HG02623 (cell line): Measurements from ENCODE around the gene DCLRE1A.
"Not testable (repeated sequence)": the region's sequence is repeated elsewhere in the genome, so short reads cannot be mapped to it uniquely, and the experiment has no call there.

Experiments
- ATAC-seq: cut with Tn5 transposase; IDR thresholded peaks from one replicate; pipeline ENCODE4 v1.9.1; 2021; ENCODE audit warnings: moderate library complexity; ENCODE audit not compliant: unreplicated experiment

The DCLRE1A gene

DNA sequence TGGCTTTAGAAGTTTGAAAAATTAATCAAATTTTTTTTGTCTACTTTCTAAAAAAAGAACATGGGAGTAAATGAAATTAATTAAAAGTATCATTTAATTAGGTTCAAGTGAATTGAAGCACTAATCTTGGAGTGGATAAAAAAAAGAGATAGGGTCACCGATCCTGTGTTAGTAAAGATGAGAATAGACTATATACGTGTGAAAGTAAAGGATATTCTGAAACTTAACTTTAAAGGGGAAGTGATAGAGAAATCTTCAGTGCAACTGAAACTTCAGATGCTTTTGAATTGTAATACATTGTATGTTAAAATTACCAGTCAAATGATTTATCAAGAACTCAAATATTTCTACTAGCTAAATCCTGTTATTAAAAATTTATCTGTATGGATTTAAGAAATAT lies 5.4 kb upstream of the DCLRE1A start:
- peak; percentile 32 for ATAC-seq

DNA sequence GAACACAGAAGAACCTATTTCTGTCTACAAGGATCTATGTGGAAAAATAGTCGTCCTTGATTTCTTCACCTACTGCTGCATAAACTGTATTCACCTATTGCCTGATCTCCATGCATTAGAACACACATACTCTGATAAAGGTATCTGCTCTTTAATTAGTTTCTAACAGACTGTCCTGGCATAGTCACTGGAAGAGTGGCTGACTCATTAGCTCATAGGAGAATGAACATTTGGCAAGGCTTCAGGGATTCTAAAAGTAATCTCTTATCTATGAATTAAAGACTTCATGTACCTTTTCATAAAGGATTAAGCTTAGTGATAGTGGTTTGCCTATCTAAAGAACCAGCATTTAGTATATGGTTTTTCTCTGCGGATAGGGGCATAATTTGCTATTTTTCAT lies 4.7 kb upstream of the DCLRE1A start:
- ATAC-seq = no peak

DNA sequence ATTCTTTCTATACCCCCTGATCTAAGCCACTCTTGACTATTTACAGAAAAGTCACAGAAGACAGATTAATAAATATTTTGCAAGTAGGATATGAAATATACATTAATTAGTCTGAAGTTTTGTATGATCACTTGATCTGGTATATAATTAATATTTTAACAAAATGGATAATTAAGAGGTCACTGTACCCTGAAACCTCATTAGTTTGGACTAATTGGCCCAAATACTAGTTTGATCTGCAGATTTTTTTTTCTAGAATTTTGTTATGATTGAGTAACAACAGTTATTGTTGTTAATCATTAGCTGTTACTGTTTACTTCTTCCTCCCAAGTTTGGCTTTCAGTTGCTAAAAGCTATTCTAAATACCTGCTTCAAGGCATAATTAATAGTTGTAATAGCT lies 3.3 kb upstream of the DCLRE1A start:
- ATAC-seq = no peak

DNA sequence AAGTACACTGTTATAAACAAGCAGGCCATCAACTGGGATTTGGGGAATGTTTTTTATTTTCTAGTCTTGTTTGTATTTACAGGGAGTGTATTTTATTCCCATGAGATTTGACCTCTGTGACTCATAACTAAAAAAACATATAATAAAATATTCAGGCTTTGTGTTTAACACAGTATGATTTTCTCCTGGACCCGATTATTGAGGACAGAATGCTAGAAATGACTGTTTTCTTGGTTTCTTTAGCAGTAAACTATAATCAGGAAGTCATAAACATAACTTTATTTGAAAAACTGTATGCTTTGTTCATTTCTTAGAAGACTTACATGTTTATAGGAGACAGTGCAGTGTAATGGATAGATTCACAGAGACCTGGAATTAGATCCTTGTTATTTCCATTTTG lies 2.7 kb upstream of the DCLRE1A start:
- ATAC-seq = no peak

DNA sequence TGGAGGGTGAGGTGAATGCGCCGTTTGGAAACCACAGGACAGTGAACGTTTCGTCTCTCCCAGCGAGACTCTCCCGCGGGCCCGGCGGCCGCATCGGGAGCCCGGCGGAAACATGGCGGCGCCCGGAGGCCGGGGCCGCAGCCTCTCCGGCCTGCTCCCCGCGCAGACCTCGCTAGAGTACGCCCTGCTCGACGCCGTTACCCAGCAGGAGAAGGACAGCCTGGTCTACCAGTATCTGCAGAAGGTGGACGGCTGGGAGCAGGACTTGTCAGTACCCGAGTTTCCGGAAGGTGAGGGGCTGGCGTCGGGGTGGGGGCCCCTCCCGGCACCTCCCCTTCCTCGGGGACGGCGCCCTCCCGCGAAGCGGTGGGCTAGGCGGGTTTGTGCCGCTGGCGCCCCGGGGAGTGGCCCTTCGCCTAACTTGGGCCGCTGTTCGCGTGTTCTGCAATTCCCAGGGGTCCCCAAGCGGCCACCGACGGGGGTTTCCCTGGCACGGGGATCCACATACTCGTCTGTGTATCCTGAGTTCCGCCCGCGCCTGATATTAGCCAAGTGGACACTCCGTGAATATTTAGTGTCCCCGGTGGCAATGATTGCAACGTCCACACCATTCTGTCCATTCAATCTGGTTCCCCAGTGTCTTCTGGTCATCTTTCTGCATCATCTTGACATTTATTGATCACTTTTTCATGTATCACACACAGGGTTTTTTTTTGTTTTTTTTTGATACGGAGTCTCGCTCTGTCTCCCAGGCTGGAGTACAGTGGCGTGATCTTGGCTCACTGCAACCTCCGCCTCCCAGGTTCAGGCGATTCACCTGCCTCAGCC lies 1.1 kb upstream of the DCLRE1A start:
- peak; percentile 28 for ATAC-seq

DNA sequence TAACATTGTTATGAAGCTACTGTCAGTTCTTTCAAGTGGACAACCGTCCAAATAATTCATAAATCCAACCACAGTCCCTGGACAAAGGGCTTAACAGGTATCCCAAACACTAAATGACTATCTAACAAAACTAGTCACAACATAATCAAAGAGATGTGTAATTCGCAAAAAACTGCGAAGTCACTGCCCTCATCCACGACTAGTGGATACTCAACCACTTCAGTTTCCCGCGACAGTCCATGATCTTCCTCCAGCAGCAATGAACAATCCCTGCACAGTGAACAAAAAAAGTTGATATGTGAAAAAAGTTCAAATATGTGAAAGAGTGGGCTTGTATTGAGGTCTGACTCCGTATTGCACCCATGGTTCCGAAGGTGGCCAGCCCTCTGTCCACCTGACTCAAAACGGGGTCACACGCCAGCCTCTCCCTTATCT lies 287 bp downstream of the DCLRE1A start:
- no peak for ATAC-seq

DNA sequence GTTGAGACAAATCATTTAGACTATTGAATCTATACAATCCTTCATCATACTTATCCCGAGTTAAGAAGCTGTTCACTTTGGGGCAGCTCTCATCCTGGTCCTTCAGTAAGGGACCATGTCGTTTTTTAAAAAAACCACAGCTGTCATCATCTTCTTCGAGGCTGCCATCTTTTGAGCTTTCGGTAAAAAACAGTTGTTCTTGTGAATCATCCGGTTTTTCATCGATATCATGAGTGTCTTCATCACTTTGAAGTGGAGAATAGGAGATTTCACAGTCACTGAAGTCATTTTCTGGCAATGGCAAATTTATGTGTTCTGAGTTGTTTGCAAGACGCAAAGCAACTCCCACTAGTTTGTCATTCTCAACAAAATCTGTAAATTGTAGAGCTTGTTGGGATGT lies 3.9 kb downstream of the DCLRE1A start:
- no peak for ATAC-seq

DNA sequence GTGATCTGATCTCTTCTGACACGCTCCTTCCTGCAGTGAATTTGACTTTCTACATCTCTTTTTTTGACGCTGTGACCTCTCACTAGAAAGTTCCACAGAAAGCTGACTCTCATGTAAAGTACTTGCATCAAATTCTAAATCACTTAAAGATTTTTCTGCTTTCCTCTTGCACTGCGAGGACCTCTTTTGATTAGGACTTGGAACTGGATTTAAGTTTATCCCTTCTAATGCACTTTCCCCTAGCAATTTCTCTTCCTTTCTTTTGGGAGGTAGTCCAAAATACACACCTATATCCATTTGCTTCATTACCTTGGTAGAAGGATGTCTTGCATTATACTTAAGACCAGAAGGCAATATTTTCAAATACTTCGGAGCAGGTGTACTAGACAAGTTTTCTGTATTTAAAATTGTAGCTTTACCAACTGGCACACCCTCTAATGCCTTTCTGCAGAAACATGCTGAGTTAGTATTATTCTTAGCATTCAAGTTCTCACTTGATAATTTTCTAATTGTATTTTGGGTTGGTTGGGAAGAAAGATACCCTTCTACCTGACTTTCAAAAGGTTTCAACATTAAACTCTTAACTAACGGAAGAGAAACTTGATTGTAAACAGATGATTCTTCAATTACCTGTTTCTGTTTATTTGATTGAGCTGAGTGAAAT lies 4.6 kb downstream of the DCLRE1A start:
- ATAC-seq = no peak

DNA sequence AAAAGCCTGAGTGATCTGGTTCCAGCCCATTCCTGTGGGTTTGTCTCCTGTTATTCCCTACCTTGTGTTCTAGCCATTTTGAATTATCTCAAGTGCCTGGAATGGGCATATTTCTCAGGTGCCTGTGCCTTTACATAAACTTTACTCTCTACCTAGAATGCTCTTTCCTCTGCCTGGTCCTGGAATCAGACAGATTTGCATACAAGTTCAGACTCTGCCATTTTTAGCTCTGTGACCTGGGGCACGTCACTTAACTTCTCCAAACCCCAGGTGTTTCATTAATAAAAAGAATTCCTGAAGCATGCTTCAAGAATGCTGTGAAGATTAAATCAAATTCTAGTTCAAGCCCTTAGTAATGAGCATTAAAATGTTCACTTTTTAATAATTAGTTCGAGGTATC lies 7.8 kb downstream of the DCLRE1A start:
- ATAC-seq = no peak

DNA sequence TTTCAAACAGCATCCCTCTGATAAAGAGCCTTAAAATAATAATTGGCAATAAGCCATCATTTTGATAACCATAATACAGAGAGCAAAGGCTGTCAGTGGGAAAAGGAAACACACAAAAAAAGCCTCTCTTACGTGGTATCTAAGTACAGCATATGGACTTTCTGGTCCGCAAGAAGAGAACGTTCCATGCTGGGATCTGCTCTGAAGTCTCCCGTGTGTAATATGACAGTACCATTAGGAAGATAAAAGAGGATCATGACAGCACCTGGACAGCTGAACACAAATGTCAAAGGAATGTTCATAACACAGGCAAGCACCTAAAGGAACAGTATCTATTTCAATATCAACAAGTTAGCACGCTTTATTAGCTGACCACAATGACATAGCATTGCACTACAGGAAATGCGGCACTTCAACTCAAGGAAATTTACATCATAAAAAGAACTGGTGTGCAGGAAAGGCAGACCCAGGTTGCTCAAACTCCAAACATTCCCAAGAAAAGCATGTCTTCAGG lies 9.9 kb downstream of the DCLRE1A start:
- ATAC-seq = no peak

DNA sequence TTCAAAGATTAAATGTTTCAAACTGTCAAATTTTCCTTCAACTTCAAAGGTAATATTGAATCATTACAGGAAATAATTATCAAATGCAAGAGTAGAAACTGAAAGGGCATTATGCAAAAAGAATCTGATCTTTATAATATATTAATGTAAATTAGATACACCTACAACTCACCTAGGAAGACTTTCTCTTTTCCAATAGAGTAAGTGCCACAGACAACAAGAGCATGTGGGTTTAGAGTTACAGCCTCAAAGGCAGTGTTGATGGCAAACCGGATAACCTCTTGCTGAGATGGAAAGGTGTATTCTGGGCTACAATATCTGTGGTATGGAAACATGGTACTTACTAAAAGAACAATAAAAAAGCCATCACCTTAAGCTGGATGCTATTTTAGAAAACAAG lies 11.7 kb downstream of the DCLRE1A start:
- no peak for ATAC-seq

DNA sequence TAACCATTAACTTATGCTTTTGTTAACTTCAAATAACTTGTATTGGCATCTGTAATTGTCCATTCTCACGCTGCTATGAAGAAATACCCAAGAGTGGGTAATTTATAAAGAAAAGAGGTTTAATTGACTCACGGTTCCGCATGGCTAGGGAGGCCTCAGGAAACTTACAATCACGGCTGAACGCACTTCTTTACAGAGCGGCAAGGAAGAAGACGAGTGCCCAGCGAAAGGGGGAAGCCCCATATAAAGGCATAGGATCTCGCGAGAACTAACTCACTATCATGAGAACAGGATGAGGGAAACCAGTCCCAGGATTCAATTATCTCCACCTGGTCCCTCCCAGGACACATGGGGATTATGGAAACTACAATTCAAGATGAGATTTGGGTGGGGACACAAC lies 25.3 kb downstream of the DCLRE1A start:
- ATAC-seq = not testable (repeated sequence)

DNA sequence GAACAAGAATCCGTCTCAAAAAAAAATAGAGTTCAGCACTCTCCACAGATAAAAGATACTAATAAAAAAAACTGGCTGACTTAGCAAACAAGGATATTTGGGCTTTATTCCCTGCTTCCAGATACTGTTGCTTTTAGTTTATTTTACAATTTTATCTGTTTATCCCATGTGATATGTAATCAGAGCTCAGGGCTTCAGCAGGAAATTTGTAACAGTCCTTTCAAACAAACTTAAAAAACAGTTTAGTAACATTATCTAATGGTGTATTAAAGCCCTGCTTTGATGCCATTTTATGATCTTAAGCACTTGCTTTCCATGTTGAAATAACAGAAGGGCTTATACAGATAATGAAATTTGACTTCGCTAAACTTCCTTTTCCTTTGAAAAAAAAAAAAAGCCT lies 28.1 kb downstream of the DCLRE1A start:
- ATAC-seq = no peak

DNA sequence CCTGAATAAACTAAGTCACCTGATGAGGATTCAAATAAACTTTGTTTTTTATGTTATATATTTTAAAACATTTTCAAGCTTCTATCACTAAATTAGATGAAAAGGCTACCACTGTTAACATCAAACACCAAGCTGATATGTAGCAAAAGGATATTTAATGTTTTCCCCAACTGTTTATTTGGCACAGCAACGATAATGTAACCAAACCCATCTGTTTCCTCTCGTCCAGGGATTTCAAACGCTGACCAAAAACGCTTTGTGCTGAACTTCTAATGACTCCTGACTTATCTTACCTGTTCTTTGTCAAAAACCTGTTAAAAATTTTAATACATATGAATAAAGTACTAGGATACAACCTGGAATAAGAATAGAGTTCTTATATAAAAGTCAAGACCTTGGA lies 30.5 kb downstream of the DCLRE1A start:
- ATAC-seq = no peak

DNA sequence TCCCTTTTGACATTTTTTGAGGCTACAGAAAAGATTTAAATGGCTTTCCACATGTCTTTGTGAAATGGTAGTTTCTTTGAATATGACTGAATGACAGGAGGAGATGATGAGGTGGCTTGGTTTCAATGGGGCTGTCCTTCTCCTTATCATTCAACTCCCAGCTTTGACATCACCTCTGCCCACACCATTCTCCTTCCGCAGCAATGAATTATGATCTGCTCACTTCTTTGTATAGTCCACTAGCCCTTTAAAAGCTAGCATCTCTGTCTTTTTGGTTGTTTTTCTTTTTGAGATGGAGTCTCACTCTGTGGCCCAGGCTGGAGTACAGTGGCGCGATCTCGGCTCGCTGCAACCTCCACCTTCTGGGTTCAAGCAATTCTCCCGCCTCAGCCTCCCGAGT lies 31.7 kb downstream of the DCLRE1A start:
- no peak for ATAC-seq

DNA sequence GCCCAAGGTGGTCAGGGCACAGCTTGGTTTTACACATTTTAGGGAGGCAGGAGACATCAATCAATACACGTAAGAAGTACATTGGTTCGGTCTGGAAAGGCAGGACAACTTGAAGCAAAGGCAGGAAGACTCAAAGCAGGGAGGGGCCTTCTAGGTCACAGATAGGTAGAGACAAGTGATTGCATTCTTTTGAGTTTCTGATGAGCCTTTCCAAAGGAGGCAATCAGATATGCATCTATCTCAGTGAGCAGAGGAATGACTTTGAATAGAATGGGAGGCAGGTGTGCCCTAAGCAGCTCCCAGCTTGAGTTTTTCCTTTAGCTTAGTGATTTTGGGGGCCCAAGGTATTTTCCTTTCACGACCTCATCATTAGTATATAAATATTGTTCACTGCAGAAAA lies 32.6 kb downstream of the DCLRE1A start:
- ATAC-seq = not testable (repeated sequence)

DNA sequence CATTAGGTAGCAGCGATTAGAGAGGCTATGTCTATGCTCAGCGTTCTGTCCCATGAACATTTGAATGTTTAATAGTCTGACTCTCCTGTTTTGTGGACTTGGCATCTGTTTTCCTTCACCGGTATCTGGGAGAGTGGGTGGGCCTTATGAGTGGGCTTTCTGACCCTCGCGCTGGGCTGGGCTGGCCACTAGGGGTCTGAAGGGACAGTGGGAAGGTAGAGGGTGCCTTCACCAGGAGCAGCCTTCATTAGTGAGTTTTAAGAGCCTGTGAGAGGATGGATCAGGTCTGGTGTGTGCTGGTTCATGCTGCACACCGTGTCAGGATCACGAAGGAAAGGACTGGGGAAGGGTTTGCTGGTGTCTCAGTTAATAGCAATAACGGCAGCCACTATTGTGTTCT lies 33.4 kb downstream of the DCLRE1A start:
- no peak for ATAC-seq

DNA sequence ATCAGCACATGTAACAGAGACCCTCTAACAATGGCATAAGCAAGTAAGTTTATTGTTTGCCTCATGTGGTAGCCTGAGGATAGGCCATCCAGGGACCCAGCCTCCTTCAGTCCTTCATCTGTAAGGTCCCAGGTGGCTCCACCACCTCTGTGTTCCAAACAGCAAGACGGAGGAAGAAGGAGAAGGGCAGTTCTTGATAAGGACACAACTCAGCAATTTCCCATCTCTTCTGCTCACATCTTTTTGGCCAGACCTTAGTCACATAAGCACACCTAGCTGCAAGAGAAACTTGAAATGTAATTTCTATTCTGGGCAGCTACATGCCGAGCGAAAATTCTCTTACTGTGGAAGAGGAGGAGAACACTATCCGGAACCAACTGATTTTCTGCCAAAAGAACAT lies 33.9 kb downstream of the DCLRE1A start:
- no peak for ATAC-seq

DNA sequence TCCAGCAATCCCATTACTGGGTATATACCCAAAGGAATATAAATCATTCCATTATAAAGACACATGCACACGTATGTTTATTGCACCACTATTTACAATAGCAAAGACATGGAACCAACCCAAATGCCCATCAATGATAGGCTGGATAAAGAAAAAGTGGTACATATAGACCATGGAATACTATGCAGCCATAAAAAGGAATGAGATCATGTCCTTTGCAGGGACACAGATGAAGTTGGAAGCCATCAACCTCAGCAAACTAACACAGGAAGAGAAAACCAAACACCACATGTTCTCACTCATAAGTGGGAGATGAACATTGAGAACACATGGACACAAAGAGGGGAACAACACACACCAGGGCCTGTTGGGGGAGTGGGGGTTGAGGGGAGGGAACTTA lies 39.2 kb downstream of the DCLRE1A start:
- not testable (repeated sequence) for ATAC-seq

DNA sequence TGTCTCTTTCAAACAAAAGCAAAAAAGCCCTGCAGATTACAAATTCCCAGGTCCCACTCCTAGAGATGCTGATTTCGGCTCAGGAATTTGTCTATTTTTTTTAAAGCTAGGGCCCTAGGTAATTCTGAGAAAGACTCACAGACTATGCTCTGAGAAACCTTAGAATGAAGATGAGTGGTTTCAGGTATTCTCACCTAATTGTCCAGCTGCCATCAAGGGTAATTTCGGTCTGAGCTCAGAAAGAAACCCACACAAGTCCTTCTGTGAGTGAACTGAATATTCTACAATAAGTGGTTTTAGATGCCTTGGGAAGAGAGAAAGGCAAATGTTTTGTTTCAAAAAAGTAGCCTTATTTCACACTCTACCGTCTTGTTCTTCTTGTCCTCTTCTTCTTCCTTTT lies 45.7 kb downstream of the DCLRE1A start:
- ATAC-seq = no peak

DNA sequence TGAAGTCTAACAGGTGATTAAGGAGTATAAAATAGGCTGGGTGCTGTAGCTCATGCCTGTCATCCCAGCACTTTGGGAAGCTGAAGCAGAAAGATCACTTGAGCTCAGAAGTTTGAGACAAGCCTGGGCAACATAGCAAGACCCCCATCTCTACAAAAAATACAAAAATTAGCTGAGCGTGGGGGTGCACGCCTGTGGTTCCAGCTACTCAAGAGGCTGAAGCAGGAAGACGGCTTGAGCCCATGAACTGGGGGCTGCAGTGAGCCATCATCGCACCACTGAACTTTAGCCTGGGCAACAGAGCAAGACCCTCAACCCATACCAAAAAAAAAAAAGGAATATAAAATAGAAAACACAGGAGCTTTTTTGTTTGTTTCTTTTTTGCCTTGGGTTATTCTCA lies 47.4 kb downstream of the DCLRE1A start:
- ATAC-seq = no peak

DNA sequence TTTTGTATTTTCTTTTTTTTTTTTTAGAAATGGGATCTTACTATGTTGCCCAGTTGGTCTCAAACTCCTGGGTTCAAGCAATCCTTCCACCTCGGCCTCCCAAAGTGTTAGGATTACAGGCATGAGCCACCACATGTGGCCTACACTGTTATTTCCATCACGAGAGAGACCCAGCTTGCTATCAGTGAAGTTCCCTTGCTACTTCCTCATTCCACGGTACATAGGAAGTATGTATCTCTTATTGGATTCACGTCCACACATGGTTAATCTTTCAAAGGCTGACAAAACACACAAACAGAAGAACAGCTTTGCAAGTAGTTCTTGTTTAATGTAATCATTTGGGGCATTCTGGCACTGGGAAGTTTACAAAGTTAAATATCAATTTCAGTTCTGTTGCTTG lies 50.9 kb downstream of the DCLRE1A start:
- no peak for ATAC-seq
